K562 (cell line): ENCODE measurements around the gene UBE2M. TPM values are rescaled to one million over a fixed set of nuclear protein-coding genes. Genes with fewer than 3 reads are reported as not detected.

ENCODE experiments used
- DACH1 ChIP-seq: fragments of 450-650 bp; IDR thresholded peaks from 2 replicates; pipeline ENCODE4 v1.6.1; 2018; ENCODE audit not compliant: partially characterized antibody
- L3MBTL2 ChIP-seq: fragments of 450-650 bp; IDR thresholded peaks from 2 replicates; pipeline ENCODE4 v1.6.1; 2016; ENCODE audit warnings: mild to moderate bottlenecking, moderate library complexity
- MEF2A ChIP-seq: IDR thresholded peaks from 2 replicates; pipeline ENCODE4 v1.6.1; 2011; ENCODE audit warnings: low read depth, mild to moderate bottlenecking, low read length, moderate library complexity; ENCODE audit not compliant: control insufficient read depth
- MYBL2 ChIP-seq, 2 experiments: fragments of 450-650 bp in 1 of 2; sonication (generic) in 1 of 2; formaldehyde crosslinking in 1 of 2; IDR thresholded peaks; 2 replicates each; pipeline versions ENCODE4 v1.6.1 to v1.8.1; 2017 to 2022; ENCODE audit warnings: borderline replicate concordance in 1 of 2, inconsistent platforms in 1 of 2, low read depth in 1 of 2, mild to moderate bottlenecking in 1 of 2, missing genetic modification reagents in 1 of 2, moderate library complexity in 1 of 2
- NEUROD1 ChIP-seq: fragments of 150-350 bp; IDR thresholded peaks from 2 replicates; pipeline ENCODE4 v1.6.1; 2014; ENCODE audit warnings: borderline replicate concordance, low read length, low read depth; ENCODE audit not compliant: partially characterized antibody
- NR4A1 ChIP-seq, 2 experiments: fragments of 250-450 bp in 1 of 2; fragments of 450-650 bp in 1 of 2; sonication (Bioruptor Pico) in 1 of 2; IDR thresholded peaks; 2 replicates each; pipeline versions ENCODE4 v1.4.0 to v1.6.1; 2016 to 2020; ENCODE audit warnings: mild to moderate bottlenecking in 2 of 2, missing compliant biosample characterization in 1 of 2, missing genetic modification characterization in 1 of 2, moderate library complexity in 1 of 2
- RBM15 ChIP-seq: fragments of 200-400 bp; formaldehyde crosslinking; IDR thresholded peaks from 2 replicates; pipeline ENCODE4 v1.6.1; 2018; ENCODE audit warnings: mild to moderate bottlenecking, low read length, moderate library complexity; ENCODE audit not compliant: insufficient read depth
- SIRT6 ChIP-seq: IDR thresholded peaks from one replicate; pipeline ENCODE4 v1.6.1; 2012; ENCODE audit warnings: low read depth, mild to moderate bottlenecking, control low read depth, inconsistent platforms, low read length, moderate library complexity
- SNIP1 ChIP-seq: fragments of 450-650 bp; IDR thresholded peaks from 2 replicates; pipeline ENCODE4 v1.7.1; 2017; ENCODE audit warnings: low read depth, mild to moderate bottlenecking
- TARDBP ChIP-seq: fragments of 450-650 bp; IDR thresholded peaks from 2 replicates; pipeline ENCODE4 v1.6.1; 2016
- TEAD4 ChIP-seq, 2 experiments: sonication (generic) in 1 of 2; formaldehyde crosslinking in 1 of 2; IDR thresholded peaks; 2 replicates each; pipeline versions ENCODE4 v1.6.1 to v1.8.0; 2012 to 2022; ENCODE audit warnings: borderline replicate concordance in 1 of 2, inconsistent platforms in 1 of 2, low read length in 1 of 2, mild to moderate bottlenecking in 1 of 2, missing genetic modification reagents in 1 of 2
- XRCC3 ChIP-seq: fragments of 450-650 bp; IDR thresholded peaks from 2 replicates; pipeline ENCODE4 v1.6.1; 2017; ENCODE audit warnings: mild to moderate bottlenecking, moderate library complexity
- ZNF217 ChIP-seq: sonication (generic); formaldehyde crosslinking; IDR thresholded peaks from 2 replicates; pipeline ENCODE4 v1.8.0; 2022; ENCODE audit warnings: mild to moderate bottlenecking, missing genetic modification reagents
- ZNF551 ChIP-seq: fragments of 250-450 bp; sonication (Bioruptor Pico); IDR thresholded peaks from 2 replicates; pipeline ENCODE4 v1.5.0; 2021; ENCODE audit warnings: mild to moderate bottlenecking, moderate library complexity
- ZNF644 ChIP-seq: fragments of 200-800 bp; sonication (Bioruptor generic); IDR thresholded peaks from 2 replicates; pipeline ENCODE4 v1.6.1; 2016; ENCODE audit warnings: low read depth, missing genetic modification characterization, missing compliant biosample characterization
- polyA plus RNA-seq, 8 experiments: library from polyadenylated mRNA; depleted of rRNA in 4 of 8; stranded (reverse) in 5 of 8; unstranded in 3 of 8; fragments of >200 nt; fragmentation: Nextera tagmentation in 2 of 8; fragmentation: Illumina TruSeq in 1 of 8; extraction: Ambion mirVana in 2 of 8; extraction: Trizol in 1 of 8; gene quantifications; 2 replicates each; pipeline versions ENCODE4 v1.2.1 to v1.2.3, GENCODE V29; 2011 to 2014; ENCODE audit warnings: inconsistent platforms in 1 of 8, missing spikeins in 1 of 8
- total RNA-seq, 7 experiments: library from RNA; depleted of rRNA in 6 of 7; stranded (reverse); fragments of >200 nt in 6 of 7; fragmentation: Illumina TruSeq in 2 of 7; extraction: Trizol in 2 of 7; gene quantifications; 2 replicates each; pipeline versions ENCODE4 v1.2.1 to v1.2.3, GENCODE V29; 2011 to 2021; ENCODE audit warnings: low replicate concordance in 1 of 7
- TF ChIP-seq, protein P1 (sequence below), 3 experiments: fragments of 200-800 bp in 1 of 3; fragments of 250-450 bp in 1 of 3; fragments of 450-650 bp in 1 of 3; sonication (Bioruptor Pico) in 1 of 3; sonication (Bioruptor generic) in 1 of 3; formaldehyde crosslinking in 1 of 3; IDR thresholded peaks; 2 replicates each; pipeline versions ENCODE4 v1.6.1 to v1.8.0; 2016 to 2022; ENCODE audit warnings: mild to moderate bottlenecking in 2 of 3, missing genetic modification characterization in 2 of 3, missing compliant biosample characterization in 1 of 3, moderate library complexity in 1 of 3
- TF ChIP-seq, protein P2 (sequence below): fragments of 150-350 bp; IDR thresholded peaks from 2 replicates; pipeline ENCODE4 v1.6.1; 2014; ENCODE audit warnings: low read depth, mild to moderate bottlenecking, low read length, borderline replicate concordance
- TF ChIP-seq, protein P3 (sequence below): fragments of 250-450 bp; sonication (Bioruptor Pico); IDR thresholded peaks from 2 replicates; pipeline ENCODE4 v1.8.0; 2022; ENCODE audit warnings: inconsistent platforms, mild to moderate bottlenecking, moderate library complexity, borderline replicate concordance

UBE2M gene
- total and polyA plus RNA-seq, 9 of the 15 experiments (the other 6 are each of a cell fraction or from before 2014, with no cell fraction given), result 0.92 to 163 (median 85.7) TPM

DNA sequence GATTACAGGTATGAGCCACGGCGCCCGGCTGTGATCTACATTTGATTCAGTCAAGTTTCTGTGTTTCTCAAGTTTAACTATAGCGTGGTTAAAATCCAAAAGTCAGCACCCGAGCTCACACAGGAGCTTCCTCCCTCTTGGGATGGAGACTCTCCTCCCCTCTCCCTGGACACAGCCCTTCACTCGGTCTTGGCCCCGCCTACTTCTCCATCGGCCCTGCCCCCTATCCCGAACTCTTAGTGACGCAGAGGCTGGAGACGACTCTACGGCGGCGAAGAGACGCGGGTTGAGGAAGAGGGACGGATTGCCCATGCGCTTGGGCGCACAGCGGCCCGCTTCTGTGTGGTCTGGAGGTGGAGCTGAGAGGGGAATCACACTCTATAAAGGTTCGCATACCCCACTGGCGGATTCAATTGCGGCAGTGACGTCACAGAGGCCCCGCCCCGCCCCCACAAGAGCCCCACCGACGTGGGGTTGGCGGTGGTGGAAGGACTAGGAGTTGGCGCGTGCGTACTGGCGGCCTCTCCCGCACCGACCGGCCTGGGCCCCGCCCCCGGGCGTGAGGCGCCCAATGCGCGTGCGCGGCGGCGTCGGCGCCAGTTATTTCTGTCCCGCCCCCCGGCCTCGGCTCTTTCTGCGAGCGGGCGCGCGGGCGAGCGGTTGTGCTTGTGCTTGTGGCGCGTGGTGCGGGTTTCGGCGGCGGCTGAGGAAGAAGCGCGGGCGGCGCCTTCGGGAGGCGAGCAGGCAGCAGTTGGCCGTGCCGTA is 14.4 kb downstream of the UBE2M start, which contains the start of gene TRIM28 (continued):
- TF ChIP-seq, protein P1, sequence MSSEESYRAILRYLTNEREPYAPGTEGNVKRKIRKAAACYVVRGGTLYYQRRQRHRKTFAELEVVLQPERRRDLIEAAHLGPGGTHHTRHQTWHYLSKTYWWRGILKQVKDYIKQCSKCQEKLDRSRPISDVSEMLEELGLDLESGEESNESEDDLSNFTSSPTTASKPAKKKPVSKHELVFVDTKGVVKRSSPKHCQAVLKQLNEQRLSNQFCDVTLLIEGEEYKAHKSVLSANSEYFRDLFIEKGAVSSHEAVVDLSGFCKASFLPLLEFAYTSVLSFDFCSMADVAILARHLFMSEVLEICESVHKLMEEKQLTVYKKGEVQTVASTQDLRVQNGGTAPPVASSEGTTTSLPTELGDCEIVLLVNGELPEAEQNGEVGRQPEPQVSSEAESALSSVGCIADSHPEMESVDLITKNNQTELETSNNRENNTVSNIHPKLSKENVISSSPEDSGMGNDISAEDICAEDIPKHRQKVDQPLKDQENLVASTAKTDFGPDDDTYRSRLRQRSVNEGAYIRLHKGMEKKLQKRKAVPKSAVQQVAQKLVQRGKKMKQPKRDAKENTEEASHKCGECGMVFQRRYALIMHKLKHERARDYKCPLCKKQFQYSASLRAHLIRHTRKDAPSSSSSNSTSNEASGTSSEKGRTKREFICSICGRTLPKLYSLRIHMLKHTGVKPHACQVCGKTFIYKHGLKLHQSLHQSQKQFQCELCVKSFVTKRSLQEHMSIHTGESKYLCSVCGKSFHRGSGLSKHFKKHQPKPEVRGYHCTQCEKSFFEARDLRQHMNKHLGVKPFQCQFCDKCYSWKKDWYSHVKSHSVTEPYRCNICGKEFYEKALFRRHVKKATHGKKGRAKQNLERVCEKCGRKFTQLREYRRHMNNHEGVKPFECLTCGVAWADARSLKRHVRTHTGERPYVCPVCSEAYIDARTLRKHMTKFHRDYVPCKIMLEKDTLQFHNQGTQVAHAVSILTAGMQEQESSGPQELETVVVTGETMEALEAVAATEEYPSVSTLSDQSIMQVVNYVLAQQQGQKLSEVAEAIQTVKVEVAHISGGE (CRISPR knock-in tag; IDR thresholded peaks at IDR 0.05), result no peak; a peak in 2 of 6 replicates
- TF ChIP-seq ZNF217 (no peak), SIRT6 (no peak), MYBL2 (IDR thresholded peaks at IDR 0.05; ENCODE audit: low read depth) (no peak), MYBL2 (CRISPR knock-in tag; IDR thresholded peaks at IDR 0.05; ENCODE audit: borderline replicate concordance) (no peak), XRCC3 (no peak), ZNF644 (tag) (no peak), RBM15 (no peak), MEF2A (no peak), TARDBP (no peak), NR4A1 (CRISPR knock-in tag; IDR thresholded peaks at IDR 0.05) (no peak), NR4A1 (tag; IDR thresholded peaks at IDR 0.05) (no peak), DACH1 (no peak), ZNF551 (no peak), NEUROD1 (peak; percentile 19), L3MBTL2 (peak; percentile 85), SNIP1 (no peak), TEAD4 (IDR thresholded peaks at IDR 0.05; ENCODE audit: low read length) (no peak), TEAD4 (CRISPR knock-in tag; IDR thresholded peaks at IDR 0.05; ENCODE audit: borderline replicate concordance) (no peak)
- TF ChIP-seq, protein P2, sequence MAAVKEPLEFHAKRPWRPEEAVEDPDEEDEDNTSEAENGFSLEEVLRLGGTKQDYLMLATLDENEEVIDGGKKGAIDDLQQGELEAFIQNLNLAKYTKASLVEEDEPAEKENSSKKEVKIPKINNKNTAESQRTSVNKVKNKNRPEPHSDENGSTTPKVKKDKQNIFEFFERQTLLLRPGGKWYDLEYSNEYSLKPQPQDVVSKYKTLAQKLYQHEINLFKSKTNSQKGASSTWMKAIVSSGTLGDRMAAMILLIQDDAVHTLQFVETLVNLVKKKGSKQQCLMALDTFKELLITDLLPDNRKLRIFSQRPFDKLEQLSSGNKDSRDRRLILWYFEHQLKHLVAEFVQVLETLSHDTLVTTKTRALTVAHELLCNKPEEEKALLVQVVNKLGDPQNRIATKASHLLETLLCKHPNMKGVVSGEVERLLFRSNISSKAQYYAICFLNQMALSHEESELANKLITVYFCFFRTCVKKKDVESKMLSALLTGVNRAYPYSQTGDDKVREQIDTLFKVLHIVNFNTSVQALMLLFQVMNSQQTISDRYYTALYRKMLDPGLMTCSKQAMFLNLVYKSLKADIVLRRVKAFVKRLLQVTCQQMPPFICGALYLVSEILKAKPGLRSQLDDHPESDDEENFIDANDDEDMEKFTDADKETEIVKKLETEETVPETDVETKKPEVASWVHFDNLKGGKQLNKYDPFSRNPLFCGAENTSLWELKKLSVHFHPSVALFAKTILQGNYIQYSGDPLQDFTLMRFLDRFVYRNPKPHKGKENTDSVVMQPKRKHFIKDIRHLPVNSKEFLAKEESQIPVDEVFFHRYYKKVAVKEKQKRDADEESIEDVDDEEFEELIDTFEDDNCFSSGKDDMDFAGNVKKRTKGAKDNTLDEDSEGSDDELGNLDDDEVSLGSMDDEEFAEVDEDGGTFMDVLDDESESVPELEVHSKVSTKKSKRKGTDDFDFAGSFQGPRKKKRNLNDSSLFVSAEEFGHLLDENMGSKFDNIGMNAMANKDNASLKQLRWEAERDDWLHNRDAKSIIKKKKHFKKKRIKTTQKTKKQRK, result no peak
- TF ChIP-seq, protein P3, sequence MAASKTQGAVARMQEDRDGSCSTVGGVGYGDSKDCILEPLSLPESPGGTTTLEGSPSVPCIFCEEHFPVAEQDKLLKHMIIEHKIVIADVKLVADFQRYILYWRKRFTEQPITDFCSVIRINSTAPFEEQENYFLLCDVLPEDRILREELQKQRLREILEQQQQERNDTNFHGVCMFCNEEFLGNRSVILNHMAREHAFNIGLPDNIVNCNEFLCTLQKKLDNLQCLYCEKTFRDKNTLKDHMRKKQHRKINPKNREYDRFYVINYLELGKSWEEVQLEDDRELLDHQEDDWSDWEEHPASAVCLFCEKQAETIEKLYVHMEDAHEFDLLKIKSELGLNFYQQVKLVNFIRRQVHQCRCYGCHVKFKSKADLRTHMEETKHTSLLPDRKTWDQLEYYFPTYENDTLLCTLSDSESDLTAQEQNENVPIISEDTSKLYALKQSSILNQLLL (CRISPR knock-in tag), result no peak
